Measurements from ENCODE around the gene WIPF1.

GRCh38 chr2:174617120-174617519, 19.5 kb upstream of the WIPF1 start:
- TF ChIP-seq EP300 (IDR thresholded peaks at IDR 0.05) = no peak
- TF ChIP-seq CTCF (IDR thresholded peaks at IDR 0.05) = no peak
- TF ChIP-seq POLR2AphosphoS5 (IDR thresholded peaks at IDR 0.05) = no peak
- no peak for TF ChIP-seq POLR2A (IDR thresholded peaks at IDR 0.05; ENCODE audit: low read depth)

All from esophagus muscularis mucosa (tissue), 4 donors.